BE2C (cell line): ENCODE results near the gene DIO3.
"Not testable (repeated sequence)": the region's sequence is repeated elsewhere in the genome, so short reads cannot be mapped to it uniquely, and the experiment has no call there.

Experiments used
- DNase-seq: peaks from one replicate; pipeline ENCODE4 v3.0.0-alpha.2; 2020
- H3K27me3 ChIP-seq: fragments of 250-450 bp; sonication (Bioruptor Pico); 2 replicates; pipeline ENCODE4 v1.5.1; 2020; ENCODE audit warnings: mild to moderate bottlenecking
- H3K36me3 ChIP-seq: fragments of 250-450 bp; sonication (Bioruptor Pico); 2 replicates; pipeline ENCODE4 v1.5.1; 2020; ENCODE audit warnings: mild to moderate bottlenecking
- H3K4me1 ChIP-seq: fragments of 250-450 bp; sonication (Bioruptor Pico); 2 replicates; pipeline ENCODE4 v1.5.1; 2020
- H3K4me3 ChIP-seq: 2 replicates; pipeline ENCODE4 v1.5.1; 2011; ENCODE audit warnings: low read depth, low read length
- H3K9me3 ChIP-seq: fragments of 250-450 bp; sonication (Bioruptor Pico); 2 replicates; pipeline ENCODE4 v1.5.1; 2020
- TF ChIP-seq, protein P1 (sequence below): IDR thresholded peaks from 2 replicates; pipeline ENCODE4 v1.5.1; 2012; ENCODE audit warnings: mild to moderate bottlenecking, low read depth, low read length

The DIO3 gene

DNA sequence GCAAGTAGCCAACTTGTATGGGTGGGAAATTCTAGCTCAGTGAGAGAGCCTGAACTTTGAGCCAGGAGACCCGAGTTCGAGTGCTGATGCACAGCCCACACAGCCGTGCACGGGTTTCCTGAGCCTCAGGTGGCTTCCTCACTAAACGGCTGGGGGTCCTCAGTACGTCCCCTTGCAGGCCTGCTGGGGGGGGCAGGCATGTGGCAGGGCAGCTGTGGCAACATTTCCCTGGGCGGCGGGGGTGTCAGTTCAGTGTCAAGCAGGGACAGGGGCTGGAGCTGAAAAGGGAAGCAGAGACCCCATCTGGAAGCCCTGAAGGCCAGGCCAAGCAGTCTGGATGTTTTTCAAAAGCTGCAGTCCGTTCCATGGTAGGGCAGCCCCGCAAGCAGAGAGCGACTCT lies 14.6 kb upstream of the DIO3 start:
- H3K4me3 ChIP-seq, result no peak overlapping the region
- TF ChIP-seq, protein P1, sequence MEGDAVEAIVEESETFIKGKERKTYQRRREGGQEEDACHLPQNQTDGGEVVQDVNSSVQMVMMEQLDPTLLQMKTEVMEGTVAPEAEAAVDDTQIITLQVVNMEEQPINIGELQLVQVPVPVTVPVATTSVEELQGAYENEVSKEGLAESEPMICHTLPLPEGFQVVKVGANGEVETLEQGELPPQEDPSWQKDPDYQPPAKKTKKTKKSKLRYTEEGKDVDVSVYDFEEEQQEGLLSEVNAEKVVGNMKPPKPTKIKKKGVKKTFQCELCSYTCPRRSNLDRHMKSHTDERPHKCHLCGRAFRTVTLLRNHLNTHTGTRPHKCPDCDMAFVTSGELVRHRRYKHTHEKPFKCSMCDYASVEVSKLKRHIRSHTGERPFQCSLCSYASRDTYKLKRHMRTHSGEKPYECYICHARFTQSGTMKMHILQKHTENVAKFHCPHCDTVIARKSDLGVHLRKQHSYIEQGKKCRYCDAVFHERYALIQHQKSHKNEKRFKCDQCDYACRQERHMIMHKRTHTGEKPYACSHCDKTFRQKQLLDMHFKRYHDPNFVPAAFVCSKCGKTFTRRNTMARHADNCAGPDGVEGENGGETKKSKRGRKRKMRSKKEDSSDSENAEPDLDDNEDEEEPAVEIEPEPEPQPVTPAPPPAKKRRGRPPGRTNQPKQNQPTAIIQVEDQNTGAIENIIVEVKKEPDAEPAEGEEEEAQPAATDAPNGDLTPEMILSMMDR, result no peak

DNA sequence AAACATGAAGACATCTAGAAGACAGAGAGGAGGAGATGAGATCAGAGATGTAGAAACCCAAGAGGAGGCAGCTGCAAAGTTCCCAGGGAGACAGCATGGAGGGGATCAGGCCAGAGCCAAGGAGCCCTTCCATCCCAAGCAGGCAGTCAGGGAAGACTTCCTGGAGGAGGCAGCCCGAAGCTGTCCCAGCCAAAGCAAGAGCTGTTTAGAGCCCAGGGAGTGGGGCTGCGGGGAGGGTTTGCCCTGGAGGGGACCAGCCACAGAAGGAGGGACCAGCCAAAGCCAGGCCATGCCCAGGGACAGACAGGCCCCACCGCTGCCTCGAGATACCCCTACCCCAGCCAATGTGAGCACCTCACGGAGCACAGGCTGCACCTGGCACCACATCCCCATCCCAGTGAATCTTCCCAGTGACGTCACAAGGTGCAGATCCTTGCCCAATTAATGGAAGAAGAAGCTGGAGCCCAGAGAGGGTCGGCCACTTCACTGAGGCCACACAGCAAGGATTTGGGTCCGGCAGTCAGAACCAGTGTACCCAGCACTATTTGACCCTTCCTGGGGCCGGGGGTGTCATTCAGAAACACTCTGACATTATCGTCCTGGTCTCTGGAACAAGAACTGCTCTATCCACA lies 14.1 kb upstream of the DIO3 start:
- no peak overlapping the region for H3K4me3 ChIP-seq
- H3K4me1 ChIP-seq, result no peaks in the 10 kb centered on the region
- no peaks in the 10 kb centered on the region for H3K36me3 ChIP-seq
- TF ChIP-seq, protein P1, result no peak
- no peaks in the 10 kb centered on the region for H3K9me3 ChIP-seq
- no peak for DNase-seq
- no peaks in the 10 kb centered on the region for H3K27me3 ChIP-seq

More for the DNA sequence above, 14.6 kb upstream of the DIO3 start:
- no peaks in the 10 kb centered on the region for H3K4me1 ChIP-seq
- no peaks in the 10 kb centered on the region for H3K9me3 ChIP-seq
- H3K27me3 ChIP-seq, result no peaks in the 10 kb centered on the region
- DNase-seq, result no peak
- no peaks in the 10 kb centered on the region for H3K36me3 ChIP-seq

DNA sequence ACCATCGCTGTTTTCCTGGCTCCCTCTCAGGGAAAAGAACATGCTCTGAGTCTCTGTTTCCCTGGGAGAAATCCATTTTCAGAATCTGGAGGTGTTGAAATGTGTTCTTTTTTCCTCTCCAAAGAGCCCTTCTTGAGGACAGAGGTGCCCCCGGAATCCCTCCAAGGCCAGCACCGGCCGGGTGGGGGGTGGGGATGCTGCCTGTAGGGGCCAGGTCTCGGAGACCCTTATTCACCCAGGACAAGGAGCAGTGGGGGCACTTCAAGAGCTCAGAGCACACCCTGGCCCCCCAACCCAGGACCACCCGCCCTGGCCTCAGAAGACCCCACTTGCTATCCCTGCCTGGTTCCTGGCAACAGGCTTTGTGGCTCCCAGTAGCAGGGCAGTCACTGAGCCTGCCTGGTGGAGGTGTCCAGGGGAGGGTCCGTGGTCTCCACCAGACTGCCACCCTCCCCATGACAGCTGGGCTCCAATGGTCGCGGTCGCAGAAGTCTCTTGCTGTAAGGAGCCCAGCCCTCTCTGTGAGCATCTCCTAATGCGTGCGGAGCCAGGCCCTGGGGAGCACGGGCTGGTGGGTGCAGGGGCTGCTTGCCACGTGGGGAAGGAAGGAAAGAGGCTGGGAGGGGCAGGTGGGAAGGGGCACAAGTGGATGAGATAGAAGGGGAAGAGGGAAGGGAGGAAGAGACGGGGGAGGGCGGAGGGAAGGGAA lies 13.2 kb upstream of the DIO3 start:
- DNase-seq, result no peak
- H3K9me3 ChIP-seq, result no peaks in the 10 kb centered on the region
- no peak overlapping the region for H3K4me3 ChIP-seq
- H3K36me3 ChIP-seq, result no peaks in the 10 kb centered on the region
- H3K4me1 ChIP-seq, result no peaks in the 10 kb centered on the region
- no peaks in the 10 kb centered on the region for H3K27me3 ChIP-seq
- TF ChIP-seq, protein P1, result no peak

DNA sequence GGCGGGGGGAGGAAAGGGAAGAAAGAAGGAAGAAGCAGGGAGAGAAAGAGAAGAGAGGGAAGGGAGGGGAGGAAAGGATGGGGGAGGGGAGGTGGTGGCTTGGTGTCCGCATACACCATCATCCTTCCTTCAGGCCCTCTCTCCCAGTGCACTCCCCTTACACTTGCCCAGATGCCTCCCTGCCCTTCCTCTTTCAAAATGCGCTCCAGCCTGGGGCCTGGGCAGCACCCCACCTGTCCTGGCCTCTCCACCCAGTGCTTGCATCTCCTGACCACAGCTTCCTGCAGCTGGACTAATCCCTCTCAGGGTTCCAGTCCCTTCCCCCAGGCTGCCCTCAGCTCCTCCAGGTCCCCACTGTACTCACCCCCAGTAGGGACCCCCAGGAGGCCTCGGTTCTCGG lies 12.6 kb upstream of the DIO3 start:
- no peaks in the 10 kb centered on the region for H3K9me3 ChIP-seq
- DNase-seq, result no peak
- H3K36me3 ChIP-seq, result no peaks in the 10 kb centered on the region
- TF ChIP-seq, protein P1, result no peak
- H3K27me3 ChIP-seq, result no peaks in the 10 kb centered on the region
- no peak overlapping the region for H3K4me3 ChIP-seq
- no peaks in the 10 kb centered on the region for H3K4me1 ChIP-seq

DNA sequence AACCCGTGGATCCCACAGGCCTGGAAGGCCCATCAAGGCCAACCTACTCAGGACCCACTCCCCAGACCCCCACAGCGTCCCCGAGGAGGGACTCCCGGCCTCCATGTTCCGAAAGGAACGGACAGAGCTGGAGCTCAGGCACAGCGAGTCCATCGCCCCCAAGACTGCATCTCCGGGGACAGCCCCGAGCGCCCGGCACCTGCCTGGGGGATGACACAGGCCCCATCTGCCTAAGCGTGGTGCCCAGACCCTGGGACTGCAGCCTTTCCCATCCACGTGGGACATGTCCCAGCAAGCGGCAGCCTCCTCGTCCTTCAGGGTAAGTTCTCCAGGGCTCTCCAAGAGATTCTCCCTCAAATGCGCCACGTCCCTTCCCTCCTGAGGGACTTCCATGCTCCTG lies 12.1 kb upstream of the DIO3 start:
- DNase-seq, result no peak
- no peaks in the 10 kb centered on the region for H3K9me3 ChIP-seq
- no peaks in the 10 kb centered on the region for H3K4me1 ChIP-seq
- TF ChIP-seq, protein P1, result no peak
- no peaks in the 10 kb centered on the region for H3K27me3 ChIP-seq
- H3K4me3 ChIP-seq, result no peak overlapping the region
- no peaks in the 10 kb centered on the region for H3K36me3 ChIP-seq

DNA sequence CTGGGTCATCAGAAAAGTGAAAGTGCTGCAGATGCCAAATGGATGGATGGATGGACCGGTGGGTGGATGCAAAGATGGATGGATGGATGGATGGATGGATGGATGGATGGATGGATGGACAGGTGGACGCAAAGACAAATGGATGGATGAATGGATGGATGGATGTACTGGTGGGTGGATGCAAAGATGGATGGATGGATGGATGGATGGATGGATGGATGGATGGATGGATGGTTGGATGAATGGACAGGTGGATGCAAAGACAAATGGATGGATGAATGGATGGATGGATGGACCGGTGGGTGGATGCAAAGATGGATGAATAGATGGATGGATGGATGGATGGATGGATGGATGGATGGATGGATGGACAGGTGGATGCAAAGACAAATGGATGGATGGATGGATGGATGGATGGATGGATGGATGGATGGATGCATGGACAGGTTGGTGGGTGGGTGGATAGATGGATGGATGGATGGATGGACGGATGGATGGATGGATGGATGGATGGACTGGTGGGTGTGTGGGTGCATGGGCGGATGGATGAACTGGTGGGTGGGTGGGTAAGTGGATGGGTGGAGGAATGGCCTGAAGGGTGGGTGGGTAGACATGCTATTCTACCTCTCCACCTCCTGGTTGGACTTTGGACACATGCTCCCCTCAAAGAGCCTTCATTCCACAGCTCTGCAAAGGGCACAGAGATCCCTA lies 10.9 kb upstream of the DIO3 start:
- not testable (repeated sequence) for H3K9me3 ChIP-seq, H3K4me3 ChIP-seq, H3K4me1 ChIP-seq, H3K27me3 ChIP-seq, DNase-seq, H3K36me3 ChIP-seq
